Measurements from ENCODE around the gene NLRC5. TPM values are rescaled to one million over a fixed set of nuclear protein-coding genes. Genes with fewer than 3 reads are reported as not detected.

The NLRC5 gene
- total RNA-seq, 1 donor from 2014 or later: 0.26 TPM

DNA sequence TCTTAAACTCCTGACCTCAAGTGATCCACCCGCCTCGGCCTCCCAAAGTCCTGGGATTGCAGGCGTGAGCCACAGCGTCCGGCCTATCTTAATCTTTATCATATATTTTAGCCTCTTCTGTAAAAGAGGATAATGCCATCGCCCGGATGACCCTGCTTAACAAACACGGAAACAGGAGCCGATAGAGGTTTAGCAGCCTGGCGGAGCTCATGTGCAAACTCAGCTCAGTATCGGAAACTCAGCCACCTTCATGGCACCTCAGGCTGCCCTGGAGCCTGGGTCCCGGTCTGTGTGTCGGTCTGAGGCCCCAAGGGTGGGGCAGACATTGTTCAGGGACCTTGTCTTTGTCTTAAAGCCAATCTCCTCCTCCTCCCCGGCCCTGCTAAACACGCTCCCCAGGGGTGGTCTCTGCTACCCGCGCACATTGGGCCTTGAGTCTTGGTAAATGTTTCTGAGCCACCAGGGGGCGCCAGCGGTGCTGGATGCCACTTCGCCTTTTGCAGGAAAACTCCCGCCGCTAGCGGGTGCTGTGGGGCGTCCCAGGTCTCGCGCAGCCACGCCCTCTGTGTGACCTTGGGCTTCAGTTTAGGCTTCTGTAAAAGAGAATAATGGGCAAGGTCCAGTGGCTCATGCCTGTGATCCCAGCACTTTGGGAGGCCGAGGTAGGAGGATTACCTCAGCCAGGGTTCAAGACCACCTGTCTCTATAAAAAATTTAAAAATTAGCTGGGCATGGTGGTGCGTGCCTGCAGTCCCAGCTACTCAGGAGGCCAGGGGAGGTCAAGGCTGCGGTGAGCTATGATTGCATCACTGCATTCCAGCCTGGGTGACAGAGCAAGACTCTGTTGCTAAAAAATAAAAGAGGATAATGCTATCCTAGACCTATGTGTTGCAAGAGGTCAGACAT, 24.9 kb upstream of the NLRC5 start:
- H3K4me3 Mint-ChIP-seq: no peak overlapping the region
- H3K36me3 Mint-ChIP-seq (ENCODE audit: low read depth): no peaks in the 10 kb centered on the region
- H3K27ac Mint-ChIP-seq (ENCODE audit: unreplicated experiment): peak overlapping the region; percentile 39
- no peaks in the 10 kb centered on the region for H3K27me3 Mint-ChIP-seq (ENCODE audit: low read depth)
- H3K4me1 Mint-ChIP-seq: no peaks in the 10 kb centered on the region
- H3K9me3 Mint-ChIP-seq: no peaks in the 10 kb centered on the region
- peak; percentile 85 for TF ChIP-seq CTCF (conservative IDR thresholded peaks at IDR 0.05)
- DNase-seq (ENCODE audit: low read depth, low spot score): peak; percentile 95

DNA sequence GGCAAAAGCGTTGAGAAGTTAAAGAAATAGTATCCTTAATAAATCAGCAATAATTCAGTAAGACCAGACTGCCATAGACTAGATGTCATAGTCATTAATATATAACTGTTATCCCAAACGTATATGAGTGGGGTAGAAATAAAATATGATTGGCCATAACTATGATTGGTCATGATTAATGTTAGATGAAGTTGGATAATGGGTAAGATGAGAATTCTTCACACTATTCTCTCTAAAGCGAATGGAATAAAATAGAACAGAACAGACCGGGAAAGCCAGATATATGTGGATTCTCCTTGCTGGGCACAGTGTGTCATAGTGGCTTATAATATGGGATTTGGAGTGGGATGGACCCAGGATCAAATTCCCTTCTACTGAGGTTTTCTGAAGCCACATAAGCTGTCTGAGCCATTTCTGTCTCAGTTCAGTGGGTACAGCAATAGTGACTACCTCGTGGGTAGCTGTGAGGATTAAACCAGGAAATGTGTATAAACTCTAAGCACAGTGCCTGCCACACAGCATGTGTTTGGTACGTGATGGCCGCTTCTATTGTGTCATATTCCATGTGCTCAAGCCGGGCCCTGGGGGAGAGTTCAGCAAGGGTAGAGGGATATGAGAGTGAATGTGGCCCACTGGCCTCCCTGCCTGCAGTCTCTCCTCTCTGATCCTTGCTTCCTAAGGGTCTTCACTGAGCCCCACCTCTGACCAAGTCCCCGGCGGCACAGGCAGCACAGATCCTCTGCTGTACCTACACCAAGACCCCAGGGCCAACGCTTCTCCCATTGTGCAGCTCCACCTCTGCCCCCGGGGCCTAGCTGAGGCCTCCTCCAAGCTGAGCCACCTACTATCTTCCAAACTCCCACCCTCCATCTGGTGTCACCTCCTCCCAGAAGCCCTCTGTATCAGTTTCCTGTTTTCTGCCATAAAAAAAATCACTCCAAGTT, 23.9 kb upstream of the NLRC5 start:
- Mint-ChIP-seq H3K36me3 (ENCODE audit: low read depth) (no peaks in the 10 kb centered on the region), H3K4me1 (no peaks in the 10 kb centered on the region), H3K27me3 (ENCODE audit: low read depth) (no peaks in the 10 kb centered on the region), H3K9me3 (no peaks in the 10 kb centered on the region), H3K4me3 (no peak overlapping the region), H3K27ac (ENCODE audit: unreplicated experiment) (peak overlapping the region; percentile 81)
- DNase-seq (ENCODE audit: low read depth, low spot score): no peak
- TF ChIP-seq CTCF (conservative IDR thresholded peaks at IDR 0.05): no peak

DNA sequence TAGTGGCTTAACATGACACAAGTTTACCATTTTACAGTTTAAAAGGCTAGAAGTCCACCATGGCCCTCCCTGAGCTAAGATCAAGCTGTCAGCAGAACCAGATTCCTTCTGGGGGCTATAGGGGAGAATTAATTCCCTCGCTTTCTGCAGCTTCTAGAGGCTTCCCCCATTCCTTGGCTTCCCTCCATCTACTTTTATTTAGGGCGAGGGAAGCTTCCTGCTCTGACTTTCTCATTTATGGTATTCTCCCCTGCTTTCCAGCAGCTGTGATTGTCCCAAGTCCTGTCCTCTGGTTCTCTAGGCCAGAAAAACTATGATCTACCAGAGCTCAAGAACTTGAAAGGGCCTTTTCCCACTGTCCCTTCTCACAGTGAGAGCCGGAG, 23.3 kb upstream of the NLRC5 start:
- Mint-ChIP-seq H3K4me1 (no peaks in the 10 kb centered on the region), H3K9me3 (no peaks in the 10 kb centered on the region), H3K36me3 (ENCODE audit: low read depth) (no peaks in the 10 kb centered on the region), H3K27me3 (ENCODE audit: low read depth) (no peaks in the 10 kb centered on the region), H3K27ac (ENCODE audit: unreplicated experiment) (peak overlapping the region; percentile 81), H3K4me3 (no peak overlapping the region)
- DNase-seq (ENCODE audit: low read depth, low spot score): no peak
- no peak for TF ChIP-seq CTCF (conservative IDR thresholded peaks at IDR 0.05)

GRCh38 chr16:56967733-56968132, 21.6 kb upstream of the NLRC5 start:
- H3K27me3 Mint-ChIP-seq (ENCODE audit: low read depth): no peaks in the 10 kb centered on the region
- no peaks in the 10 kb centered on the region for H3K4me1 Mint-ChIP-seq
- no peak for TF ChIP-seq CTCF (conservative IDR thresholded peaks at IDR 0.05)
- H3K9me3 Mint-ChIP-seq: no peaks in the 10 kb centered on the region
- no peak overlapping the region for H3K27ac Mint-ChIP-seq (ENCODE audit: unreplicated experiment)
- no peaks in the 10 kb centered on the region for H3K36me3 Mint-ChIP-seq (ENCODE audit: low read depth)
- DNase-seq (ENCODE audit: low read depth, low spot score): no peak
- H3K4me3 Mint-ChIP-seq: no peak overlapping the region

GRCh38 chr16:56969769-56970168, 19.6 kb upstream of the NLRC5 start:
- Mint-ChIP-seq H3K4me3 (no peak overlapping the region), H3K36me3 (ENCODE audit: low read depth) (no peaks in the 10 kb centered on the region), H3K27ac (ENCODE audit: unreplicated experiment) (no peak overlapping the region), H3K27me3 (ENCODE audit: low read depth) (peaks cover 5% of the 10 kb centered on the region), H3K9me3 (no peaks in the 10 kb centered on the region), H3K4me1 (no peaks in the 10 kb centered on the region)
- DNase-seq (ENCODE audit: low read depth, low spot score): no peak
- TF ChIP-seq CTCF (conservative IDR thresholded peaks at IDR 0.05): no peak

Data from neural crest cell (in vitro differentiated cells).